Ammon's horn (tissue), 1 donor: ENCODE measurements around the gene SHISAL2A.
A peak's percentile ranks its signal among the peaks of the same experiment; 100 is the strongest.

Experiments used
- DNase-seq: peaks from one replicate; pipeline ENCODE4 v3.0.0-alpha.2; 2016; ENCODE audit warnings: low spot score

Gene SHISAL2A

DNA sequence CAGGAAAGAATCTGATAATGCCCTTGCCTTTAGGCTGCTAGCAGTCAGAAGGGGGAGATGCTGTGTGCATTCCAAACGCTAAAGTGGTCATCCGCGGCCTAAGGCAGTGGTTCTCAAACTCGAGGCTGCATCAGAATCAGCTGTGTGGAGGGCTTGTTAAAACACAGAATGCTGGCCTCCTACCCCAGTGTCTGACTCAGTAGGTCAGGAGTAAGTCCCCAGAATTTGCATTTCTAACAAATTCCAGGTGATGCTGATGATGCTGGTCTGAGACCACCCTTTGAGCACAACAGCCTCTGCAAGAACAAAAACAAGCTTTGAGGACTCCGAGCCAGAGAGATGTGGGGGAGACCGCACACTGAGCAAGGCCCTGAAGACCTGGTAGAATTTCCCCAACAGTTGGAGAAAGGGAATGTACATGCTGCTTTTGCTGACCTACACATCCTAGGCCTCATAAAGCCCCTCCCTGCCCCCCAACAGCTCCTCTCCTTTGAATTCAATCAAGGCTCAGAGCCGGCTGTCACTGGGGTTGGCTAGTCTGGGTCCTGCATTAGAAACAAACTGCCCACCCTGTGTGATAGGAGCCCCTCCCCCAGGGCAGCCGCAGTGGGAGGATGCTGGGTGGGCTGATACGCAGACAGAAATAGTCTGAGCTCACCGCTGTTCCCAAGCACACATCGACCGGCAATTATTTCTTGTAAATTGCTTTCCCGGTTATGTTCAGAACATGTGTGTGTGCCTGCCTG lies 27.1 kb downstream of the SHISAL2A start:
- no peak for DNase-seq

DNA sequence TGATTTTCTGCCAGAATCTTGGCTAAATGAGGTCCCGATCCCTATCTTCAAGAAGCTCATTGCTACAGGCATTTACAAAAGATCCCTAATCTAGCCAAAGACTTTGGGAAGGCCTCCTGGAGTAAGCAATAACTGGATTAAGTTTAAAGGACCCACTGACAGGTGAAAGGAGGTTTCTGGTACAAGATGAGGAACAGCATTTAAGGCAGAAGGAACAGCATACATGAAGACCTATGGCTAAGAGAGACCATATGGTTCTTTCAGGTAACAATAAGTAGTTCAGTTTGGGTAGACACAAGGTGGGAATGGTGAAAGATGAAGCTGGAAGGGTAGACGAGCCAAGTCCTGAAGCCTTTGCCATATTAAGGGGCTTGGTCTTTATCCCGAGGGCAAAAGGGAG lies 27.8 kb downstream of the SHISAL2A start:
- no peak for DNase-seq

DNA sequence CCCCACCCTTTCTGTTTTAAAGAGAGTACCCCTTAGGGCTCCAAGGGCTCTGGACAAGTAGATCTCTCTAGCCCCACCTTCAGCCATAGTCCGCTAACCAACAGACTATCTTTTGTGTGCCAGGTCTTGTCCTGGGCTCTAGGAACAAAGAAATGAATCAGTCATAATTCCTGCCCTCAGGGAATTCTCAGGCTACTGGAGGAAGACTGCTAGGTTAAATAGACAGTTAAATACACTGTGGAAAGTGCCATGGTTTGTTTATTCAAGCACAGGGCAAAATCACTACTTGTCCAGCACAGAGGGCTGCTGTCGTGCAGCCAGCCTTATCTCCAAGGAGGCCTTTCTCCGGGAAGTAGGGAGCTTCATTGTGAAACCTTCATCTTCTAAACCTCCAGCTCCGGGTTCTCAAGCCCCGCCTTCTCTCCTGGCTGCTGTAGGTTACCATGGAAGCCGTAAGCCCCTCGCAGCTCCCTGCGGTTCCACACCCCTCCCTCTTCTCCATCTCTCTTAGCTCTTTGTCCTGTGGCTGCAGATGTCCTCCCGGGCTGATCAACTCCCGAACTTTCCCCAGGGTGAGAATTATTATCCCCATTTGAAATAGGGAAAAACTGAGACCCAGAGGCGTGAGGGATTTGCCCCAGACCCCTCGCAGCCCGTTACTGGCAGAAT lies 29.8 kb downstream of the SHISAL2A start:
- no peak for DNase-seq

DNA sequence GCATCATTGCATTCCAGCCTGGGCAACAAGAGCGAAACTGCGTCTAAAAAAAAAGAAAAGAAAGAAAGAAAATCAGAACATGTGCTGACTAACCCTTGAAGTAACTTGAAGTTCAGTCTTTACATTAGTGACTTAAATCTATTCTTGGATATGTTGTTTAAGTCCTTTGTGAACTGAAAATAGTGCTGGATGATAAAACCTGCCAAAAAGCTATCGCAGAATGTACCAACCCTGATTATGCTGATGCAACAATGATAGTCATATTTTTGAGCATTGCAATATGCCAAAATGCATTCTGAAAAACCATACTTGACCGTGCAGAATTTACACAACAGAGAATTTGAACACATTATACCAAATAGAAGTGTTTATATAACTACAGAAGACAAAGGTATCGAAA lies 30.7 kb downstream of the SHISAL2A start:
- no peak for DNase-seq

DNA sequence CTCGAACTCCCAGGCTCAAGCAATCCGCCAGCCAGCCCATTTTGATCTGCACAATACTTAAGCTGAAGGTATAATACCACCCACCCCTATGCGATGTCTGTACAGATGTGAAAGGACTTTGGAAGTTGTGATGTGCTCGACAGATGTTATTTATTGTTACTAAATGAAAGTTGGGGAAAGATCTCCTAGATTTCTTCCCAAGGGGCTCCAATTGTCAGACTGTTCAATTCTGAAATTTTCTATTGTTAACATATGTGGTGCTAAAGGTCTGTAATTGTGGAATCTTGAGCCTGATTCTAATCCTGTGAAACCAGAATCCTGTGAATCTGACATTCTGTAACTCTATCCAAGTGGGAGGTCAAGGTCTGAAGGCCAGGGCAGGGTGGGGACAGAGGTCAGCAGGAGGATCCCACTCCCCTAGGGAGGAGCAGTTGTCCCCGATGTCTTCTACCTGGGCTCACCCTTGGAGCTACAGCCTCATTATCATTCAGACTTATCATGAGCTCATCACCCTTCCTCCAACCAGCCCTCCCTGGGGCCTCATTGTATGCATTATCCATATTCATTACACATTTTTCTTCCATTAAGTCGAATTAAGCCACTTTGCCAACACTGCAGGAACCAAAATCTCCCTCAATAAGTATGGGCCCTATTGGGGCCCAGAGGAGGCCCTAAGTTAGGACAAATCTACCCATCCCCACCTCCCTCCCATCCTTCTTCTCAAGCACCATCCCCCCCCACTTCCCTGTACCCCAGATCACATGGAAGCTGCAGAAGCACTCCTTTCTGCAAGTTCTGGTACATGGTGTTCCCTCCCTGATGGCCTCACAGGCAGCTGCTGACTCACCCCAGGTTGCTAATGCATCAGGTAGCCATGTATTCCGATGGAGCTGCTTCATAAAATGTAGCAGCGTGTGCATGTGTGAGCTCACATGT lies 32.3 kb downstream of the SHISAL2A start:
- no peak for DNase-seq

DNA sequence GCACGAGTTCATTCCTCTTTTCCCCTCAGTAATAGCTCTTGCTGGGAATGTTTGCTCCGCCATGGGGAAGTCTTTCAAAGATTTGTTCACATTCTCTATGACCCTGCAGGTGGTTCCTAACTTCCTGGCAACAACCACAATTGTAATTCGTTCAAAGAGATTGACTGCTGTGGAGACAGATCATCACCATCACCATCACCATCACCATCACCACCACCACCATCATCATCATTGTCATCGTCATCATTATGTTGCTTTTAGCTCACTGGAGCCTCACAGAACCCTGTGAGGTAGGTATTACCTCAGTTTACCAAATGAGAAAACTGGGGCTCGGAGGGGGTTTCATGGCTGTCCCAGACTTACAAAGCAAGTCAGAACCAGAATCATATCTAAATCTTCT lies 34.3 kb downstream of the SHISAL2A start:
- DNase-seq: no peak

DNA sequence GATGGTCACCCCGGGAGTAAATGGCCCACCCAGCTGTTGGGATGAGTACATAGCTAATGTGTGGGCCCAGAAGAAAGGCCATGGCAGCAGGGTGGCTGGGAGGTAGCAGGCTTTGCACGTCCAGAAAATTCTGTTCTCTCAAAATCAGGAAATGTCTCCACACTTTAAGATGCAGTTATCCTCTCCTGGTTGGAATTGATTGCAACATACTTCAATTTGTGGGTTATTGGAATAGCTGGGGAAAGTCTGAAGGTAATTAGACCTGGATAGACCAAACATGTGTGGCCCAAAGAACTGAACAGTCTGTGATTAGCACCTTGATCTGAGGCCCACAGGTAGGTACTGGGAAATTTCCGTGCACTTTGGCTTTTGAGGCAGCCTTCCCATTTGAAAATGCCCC lies 35.0 kb downstream of the SHISAL2A start:
- DNase-seq: no peak

DNA sequence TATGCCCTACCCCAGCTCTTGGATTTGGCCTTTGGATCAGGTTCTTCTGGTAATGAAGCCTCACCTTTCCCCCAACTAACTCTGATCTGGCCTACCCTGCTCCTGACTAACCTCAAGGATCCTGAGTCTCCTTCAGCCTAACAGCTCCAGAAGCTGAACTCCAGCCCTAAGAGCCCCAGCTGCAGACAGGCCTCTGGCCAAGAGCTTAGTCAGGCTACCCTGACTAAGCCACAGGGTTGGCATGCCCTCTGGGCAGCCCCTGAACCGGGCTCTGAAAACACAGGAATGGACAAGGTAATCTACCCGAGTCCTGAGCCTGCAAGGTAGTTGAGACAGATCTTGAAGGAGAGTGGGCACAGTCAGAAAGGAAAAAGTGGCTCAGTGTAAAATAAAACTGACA lies 35.7 kb downstream of the SHISAL2A start:
- no peak for DNase-seq

DNA sequence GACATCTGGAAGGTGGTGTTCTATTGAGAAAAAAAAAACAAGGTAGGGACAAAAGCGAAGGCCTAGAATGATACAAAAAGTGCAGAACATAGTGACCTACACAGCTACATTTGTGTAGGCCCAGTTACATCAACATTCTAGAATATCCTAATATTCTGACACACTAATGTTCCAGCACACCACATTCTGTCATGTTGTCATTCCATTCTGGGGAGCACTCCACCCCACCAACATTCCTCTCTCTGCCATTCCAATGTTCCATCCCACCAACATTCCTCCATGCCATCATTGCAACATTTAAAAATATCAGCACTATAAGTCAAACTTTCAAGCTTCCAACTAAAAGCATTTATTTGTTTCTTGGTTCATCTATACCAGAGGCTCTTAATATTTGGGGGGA lies 36.7 kb downstream of the SHISAL2A start:
- no peak for DNase-seq

DNA sequence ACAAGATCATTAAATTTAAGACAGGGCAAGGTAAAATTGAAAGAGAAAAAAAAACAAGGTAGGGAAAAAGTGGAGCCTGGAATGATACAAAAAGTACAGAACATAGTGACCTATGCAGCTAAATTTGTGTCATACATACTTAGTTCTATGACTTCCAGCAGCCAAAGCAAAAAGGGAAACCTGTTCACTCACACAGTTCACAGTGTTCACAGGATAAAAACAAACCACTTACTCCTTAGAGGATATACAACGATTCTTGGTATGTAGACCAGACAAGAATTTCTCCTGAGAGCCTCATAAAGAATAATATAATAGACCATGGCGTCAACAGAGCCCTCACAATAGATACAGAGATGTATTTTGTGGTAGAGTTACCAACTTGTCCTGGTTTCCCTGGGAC lies 37.6 kb downstream of the SHISAL2A start:
- no peak for DNase-seq

DNA sequence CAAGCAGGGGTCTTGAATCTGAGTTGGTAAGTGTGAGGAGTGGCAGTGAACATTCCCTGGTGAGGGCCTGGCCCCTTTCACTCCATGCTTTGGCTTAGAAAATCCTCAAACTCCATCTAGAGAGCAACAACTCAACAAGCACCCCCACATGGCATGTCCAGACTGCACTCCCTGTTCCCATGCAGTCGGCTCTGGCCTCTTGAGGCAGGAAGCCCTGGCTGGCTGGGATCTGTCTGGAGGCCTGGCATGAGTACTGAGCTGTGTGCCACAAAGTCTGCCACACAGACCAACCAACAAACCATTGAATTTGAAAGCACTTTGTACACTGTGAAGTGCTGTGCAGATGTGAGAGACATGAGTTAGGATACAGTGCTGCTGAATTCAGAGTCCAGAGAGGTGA lies 40.0 kb downstream of the SHISAL2A start:
- peak; percentile 33 for DNase-seq

DNA sequence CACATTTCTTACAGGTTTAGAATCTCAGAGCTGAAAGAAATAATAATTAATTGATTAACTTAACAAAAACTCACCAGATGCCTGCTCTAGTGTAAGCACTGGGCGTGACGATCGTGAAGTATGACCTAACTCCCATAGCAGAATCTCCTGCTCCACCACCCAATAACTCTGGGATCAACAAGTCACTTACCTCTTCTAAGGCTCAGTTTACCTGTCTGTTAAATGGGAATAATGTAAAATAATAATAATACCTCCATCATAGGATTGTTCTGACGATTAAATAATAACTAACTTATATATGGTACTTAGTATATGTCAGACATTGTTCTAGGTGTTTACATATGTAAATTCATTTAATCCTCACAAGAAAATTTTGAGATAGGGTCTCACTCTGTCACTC lies 40.5 kb downstream of the SHISAL2A start:
- DNase-seq: no peak

DNA sequence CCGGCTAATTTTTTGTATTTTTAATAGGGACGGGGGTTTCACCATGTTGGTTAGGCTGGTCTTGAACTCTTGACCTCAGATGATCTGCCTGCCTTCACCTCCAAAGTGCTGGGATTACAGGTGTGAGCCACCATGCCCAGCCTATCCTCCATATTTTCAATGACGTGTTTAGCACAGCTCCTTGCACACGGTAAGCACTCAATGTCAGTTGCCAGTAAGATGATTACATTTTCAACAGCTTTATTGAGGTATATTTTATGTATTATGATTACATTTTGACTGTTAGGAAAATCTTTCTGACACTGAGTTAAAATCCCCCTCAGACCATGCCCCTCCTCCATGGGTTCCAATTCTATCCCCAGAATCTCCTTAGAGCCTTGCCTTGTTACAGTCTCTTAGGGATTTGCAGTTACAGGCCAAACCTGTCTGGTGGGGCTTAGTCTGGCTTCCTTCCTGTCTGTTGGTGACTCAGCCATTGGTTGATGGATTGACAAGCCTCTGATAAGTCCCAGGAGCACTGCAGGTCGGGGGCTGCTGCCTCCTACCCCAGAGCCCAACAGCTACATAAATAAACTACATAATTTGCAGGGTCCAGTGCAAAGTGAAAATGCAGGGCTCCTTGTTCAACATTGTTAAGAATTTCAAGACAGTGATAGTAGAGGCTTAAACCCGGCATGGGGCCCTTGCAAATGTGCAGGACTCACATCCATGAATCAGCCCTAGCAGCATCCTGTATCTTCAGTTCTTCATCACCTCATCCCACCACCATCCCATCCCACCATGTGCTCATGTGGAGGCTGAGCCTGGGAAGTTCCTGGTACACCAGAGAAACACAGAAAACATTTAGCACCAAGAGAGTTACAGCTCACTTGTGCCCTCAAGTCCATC lies 41.8 kb downstream of the SHISAL2A start:
- DNase-seq: no peak

DNA sequence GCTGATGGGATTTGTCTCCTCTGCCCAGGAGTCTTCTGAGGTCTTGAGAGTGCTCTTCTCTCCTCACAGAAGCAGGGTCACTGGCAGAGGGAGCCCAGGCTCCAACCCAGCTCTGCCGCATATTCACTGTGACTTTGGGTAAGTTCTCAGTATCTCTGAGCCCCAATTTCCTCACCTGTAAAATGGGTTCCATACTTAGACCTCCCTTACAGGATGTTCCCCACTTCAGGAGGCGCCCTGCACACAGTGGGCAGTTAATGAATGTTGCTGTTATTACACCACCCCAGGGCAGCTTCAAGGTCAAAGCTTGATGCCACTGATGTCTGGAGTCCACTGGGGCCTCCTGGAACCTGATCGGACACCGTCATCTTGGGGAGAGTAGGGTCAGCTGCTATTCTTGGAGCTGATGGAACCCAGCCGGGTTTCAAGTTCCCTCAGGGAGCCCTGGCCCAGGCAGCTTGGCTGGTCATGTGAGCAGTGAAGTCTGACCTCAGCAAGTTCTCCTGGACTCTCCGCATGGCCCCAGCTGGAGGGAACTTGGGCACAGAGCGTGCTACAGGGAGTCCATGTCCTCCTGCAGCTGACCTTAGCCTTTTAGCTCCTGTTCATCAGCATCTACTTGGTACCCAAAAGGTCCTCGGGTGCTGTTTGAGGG lies 43.4 kb downstream of the SHISAL2A start:
- DNase-seq: peak; percentile 68

DNA sequence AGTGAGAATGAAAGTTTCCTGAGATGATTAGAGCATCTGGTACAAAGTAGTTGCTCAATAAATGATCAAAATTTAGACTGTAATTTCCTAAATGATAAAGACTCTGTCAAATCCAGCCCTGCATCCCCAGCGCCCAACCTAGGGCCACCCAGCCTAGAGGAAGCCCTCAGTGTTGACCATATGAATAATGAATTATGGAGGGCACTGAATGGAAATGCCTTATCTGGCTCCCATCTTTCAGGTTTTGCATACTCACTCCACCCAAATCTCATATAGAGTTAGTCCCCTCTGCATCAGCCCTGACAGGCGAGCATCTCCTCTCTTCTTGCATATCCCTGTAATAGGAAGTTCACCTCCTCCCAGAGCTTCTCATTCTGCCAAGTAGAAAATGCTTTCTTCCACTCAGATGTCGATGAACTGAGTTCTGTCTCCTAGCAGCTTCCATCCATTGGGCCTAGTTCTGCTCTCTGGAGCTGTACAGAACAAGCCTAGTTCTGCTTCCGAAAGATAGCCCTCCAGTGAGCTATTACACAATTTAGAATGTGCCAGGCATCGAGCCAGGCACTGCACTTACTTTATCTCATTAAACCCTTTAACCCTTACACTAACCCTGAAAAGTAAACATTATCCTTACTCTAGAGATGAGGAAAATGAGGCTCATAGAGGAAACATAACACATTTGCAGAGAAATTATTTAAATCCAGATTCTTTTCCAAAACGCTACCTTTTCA lies 44.3 kb downstream of the SHISAL2A start:
- DNase-seq: peak; percentile 27

DNA sequence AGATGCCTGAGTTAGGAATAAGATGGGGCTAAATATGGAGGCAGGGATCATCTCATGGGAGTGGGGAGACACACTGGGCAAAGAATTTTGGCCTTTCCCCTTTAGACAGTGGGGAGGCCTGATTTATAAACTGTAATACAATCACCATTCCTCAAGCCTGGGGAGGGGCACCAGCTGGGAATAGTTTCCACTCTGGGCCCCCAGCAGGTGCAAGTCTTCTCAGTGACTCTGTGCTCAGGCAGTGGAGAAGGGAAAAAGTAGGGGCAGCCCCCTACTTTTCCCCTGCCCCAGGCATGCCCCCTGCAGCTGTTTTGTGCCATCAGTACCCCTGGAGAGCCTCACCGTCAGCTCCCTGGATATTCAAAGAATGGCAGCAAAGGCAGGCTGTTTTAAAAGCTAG lies 46.1 kb downstream of the SHISAL2A start:
- no peak for DNase-seq

DNA sequence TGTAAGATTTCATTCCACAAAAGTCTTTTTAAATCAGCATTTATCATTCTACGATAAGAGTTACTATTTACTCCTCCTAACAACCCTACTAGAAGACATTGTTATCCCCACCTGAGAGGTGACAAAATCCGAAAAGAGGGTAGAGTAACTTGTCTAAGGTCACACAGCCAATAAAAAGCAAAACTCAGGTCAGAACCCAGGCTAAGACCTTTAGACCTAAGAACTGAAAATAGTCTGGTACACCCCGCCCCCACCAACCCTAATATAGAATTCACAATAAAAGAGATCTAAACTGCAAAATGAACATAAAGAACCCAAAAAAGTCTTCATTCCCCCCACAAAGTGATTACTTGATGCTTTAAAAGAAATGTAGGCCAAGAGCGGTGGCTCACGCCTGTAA lies 46.5 kb downstream of the SHISAL2A start:
- DNase-seq: no peak

DNA sequence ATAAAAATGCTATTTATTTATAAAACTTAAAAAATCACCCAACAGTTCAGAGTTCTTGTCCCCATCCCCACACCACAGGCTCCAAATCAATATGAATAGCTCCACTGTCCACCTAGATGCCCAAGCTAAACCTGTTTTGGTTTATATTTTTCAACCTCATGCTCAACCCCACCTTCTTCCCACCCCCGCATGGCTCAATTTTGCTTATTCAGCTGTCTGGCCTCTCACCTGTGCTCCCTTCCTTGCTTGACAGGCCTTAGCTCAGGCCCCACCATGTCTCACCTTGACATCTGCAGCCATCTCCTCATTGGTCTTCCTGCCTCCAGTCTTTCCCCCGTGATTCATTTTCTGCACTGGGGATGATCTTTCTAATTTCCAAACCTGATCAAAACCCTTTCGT lies 47.4 kb downstream of the SHISAL2A start:
- DNase-seq: no peak

DNA sequence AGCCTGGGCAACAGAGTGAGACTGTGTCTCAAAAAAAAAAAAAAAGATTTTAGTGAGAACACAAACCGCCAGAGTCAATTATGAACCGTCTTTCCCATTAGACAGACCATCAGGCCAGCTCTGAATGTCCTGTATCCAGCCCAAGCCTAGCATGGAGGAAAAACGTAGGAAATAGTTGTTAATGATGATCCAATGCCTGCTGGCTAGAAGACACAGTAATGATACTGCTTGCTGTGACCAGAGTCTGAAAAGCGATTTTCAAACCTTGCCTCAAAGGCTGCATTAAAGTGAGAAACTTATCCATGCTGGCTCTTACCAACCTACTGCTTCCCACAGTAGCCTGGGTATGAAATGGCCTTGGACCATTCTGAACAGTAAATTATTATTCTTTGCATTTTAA lies 48.2 kb downstream of the SHISAL2A start:
- no peak for DNase-seq

DNA sequence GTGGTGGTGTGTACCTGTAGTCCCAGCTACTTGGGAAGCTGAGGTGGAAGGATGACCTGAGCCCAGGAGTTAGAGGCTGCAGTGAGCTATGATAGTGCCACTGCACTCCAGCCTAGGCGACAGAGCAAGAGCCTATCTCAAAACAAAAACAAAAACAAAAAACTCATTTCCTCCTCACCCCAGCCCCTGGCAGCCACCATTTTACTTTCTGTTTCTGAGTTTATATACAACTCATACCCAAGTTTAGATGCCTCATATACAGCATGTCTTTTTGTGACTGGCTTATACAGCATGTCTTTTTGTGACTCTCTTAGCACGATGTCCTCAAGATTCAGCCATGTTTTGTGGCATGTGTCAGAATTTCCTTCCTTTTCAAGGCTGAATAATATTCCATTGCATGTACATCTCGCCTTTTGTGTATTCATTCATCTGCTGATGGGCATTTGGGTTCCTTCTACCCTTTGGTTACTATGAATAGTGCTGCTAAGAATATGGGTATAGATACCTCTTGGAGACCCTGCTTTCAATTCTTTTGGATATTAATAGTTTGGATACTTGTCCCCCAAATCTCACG lies 50.5 kb downstream of the SHISAL2A start:
- DNase-seq: no peak
